Calu3 (cell line): Measurements from ENCODE around the gene SESN3. TPM values are rescaled to one million over a fixed set of nuclear protein-coding genes. Genes with fewer than 3 reads are reported as not detected.

ENCODE experiments used
- BruUV-seq: library from RNA; stranded (reverse); fragments of 400-500 nt; replicated peaks from 2 replicates; lab custom pipeline; 2021; lab: Mats Ljungman, UMichigan
- CTCF ChIA-PET: fragments of 300-600 bp; sonication (Branson Sonifier 250); formaldehyde crosslinking; loops from one replicate; lab custom pipeline; 2022; ENCODE audit warnings: antibody characterized with exemption; lab: Charles Lee
- DNase-seq: peaks from one replicate; pipeline ENCODE4 v3.0.0; 2022
- H3K27ac Mint-ChIP-seq: one replicate; pipeline ENCODE4 v1.8.0; 2022; ENCODE audit warnings: mixed read lengths; ENCODE audit not compliant: unreplicated experiment
- H3K27me3 Mint-ChIP-seq: one replicate; pipeline ENCODE4 v1.8.0; 2022; ENCODE audit warnings: mixed read lengths; ENCODE audit not compliant: unreplicated experiment
- H3K36me3 Mint-ChIP-seq: one replicate; pipeline ENCODE4 v1.8.0; 2022; ENCODE audit warnings: mild to moderate bottlenecking, moderate library complexity, mixed read lengths; ENCODE audit not compliant: insufficient read depth, unreplicated experiment
- H3K4me1 Mint-ChIP-seq: one replicate; pipeline ENCODE4 v1.8.0; 2022; ENCODE audit warnings: mild to moderate bottlenecking, low read depth, mixed read lengths; ENCODE audit not compliant: unreplicated experiment
- H3K4me3 Mint-ChIP-seq: one replicate; pipeline ENCODE4 v1.8.0; 2022; ENCODE audit warnings: mild to moderate bottlenecking, low read depth, moderate library complexity, mixed read lengths; ENCODE audit not compliant: unreplicated experiment
- H3K9me3 Mint-ChIP-seq: one replicate; pipeline ENCODE4 v1.8.0; 2022; ENCODE audit warnings: low read depth, mixed read lengths; ENCODE audit not compliant: unreplicated experiment
- CTCF ChIP-seq: fragments of 200-600 bp; IDR thresholded peaks from one replicate; pipeline ENCODE4 v1.8.0; 2022; ENCODE audit warnings: antibody characterized with exemption; ENCODE audit not compliant: unreplicated experiment
- intact Hi-C: fragments of 100-400 bp; cut with micrococcal nuclease; formaldehyde crosslinking; loops from one replicate; pipeline ENCODE4 v1.10.0; 2022; ENCODE audit not compliant: unreplicated experiment
- total RNA-seq: library from RNA; stranded (reverse); gene quantifications from 2 replicates; pipeline ENCODE4 v1.2.3, GENCODE V29; 2022

SESN3 gene
- total RNA-seq, 1 experiment from 2014 or later: 5.6 TPM

DNA sequence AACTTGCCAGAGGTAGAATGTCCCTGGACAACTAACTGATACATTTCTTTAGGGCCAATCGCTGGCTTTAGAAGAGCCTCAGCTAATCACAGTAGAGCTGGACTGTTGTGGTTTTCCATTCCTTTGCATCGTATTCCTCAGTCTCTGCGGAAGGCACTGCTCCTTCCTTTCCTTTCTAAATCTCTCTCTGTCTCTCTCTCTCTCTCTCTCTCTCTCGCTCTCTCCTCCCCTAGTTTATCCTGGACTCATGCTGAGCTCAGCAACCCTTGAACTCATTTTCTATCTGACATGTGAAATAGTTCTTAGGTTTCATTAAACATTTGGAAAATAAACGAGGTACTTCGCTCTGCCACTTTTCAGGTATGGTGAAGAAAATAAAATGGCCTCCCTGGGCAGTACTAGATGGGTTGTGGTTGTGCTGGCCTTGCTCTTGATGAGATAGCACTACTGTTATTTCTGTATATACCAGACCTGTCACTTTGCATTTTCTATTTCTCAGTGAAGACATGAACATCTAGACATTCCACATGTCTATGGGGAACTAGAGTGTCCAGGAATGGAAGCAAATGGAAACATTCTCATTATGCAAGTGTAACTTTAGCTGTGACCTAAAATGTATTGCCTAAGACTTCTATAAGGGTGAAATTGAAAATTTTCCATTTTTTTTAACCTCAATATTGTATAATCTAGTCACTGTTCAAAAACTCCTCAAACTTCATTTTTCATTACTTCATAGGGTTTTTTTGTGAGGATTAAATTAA, 12.0 kb upstream of the SESN3 start:
- intact Hi-C loops: no loop called here
- Mint-ChIP-seq H3K4me3 (no peak overlapping the region), H3K27me3 (no peaks in the 10 kb centered on the region), H3K27ac (no peak overlapping the region), H3K36me3 (no peaks in the 10 kb centered on the region), H3K9me3 (no peaks in the 10 kb centered on the region), H3K4me1 (no peaks in the 10 kb centered on the region)
- no peak for DNase-seq
- CTCF ChIA-PET: interaction anchor here (1.3 kb wide), 1 partner anchor 12 kb away, joined by 4 read pairs; the partner anchor contains the start of gene SESN3
- BruUV-seq: no TSS peak
- TF ChIP-seq CTCF: no peak

DNA sequence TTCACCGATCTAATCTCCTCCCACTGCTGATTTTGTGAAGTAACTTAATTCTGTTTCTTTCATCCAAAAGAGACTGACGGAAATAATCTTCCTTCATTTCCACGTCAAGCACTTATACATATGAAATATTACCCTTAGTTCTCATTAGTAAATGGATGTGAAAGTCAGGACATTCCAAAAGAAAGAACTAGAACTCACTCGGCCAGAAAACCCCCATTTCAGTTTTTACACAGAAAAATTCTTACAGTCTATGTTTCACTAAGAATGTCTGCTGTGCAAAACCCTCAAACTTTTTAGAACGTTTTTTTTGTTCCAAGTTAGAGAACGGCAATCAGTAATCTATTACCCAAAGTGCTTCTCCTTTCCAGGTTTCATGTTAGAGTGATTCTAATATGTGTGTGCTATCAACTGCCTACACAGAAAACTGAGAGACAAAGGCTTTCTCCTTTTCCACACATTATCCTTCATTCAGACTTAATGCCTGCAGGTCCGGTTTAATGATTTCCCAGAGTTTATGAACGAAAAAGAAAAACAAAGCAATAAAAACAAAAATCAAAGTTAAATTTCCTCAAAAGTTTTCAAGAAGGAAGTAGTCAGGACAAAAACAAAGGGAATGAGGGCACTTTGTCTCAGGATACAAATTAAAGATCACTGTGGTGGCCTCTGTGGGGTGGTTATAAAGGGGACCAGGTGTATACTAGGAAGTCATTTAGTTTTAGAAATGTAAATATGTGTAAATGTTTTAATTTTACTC, 11.3 kb upstream of the SESN3 start:
- intact Hi-C loops: no loop called here
- no peak for DNase-seq
- no peaks in the 10 kb centered on the region for H3K36me3 Mint-ChIP-seq
- no peak for TF ChIP-seq CTCF
- CTCF ChIA-PET: interaction anchor here (0.6 kb wide), 1 partner anchor 11 kb away, joined by 5 read pairs; the partner anchor contains the start of gene SESN3
- no peak overlapping the region for H3K4me3 Mint-ChIP-seq
- no peaks in the 10 kb centered on the region for H3K9me3 Mint-ChIP-seq
- no TSS peak for BruUV-seq
- H3K27ac Mint-ChIP-seq: no peak overlapping the region
- no peaks in the 10 kb centered on the region for H3K4me1 Mint-ChIP-seq
- no peaks in the 10 kb centered on the region for H3K27me3 Mint-ChIP-seq

- intact Hi-C loops: no loop called here
- DNase-seq: no peak
- Mint-ChIP-seq H3K27ac (no peak overlapping the region), H3K27me3 (no peaks in the 10 kb centered on the region), H3K36me3 (no peaks in the 10 kb centered on the region), H3K4me1 (no peaks in the 10 kb centered on the region), H3K9me3 (no peaks in the 10 kb centered on the region), H3K4me3 (no peak overlapping the region)
- CTCF ChIA-PET: interaction anchor here (0.6 kb wide), 1 partner anchor 11 kb away, joined by 5 read pairs; the partner anchor contains the start of gene SESN3
- BruUV-seq: no TSS peak
- no peak for TF ChIP-seq CTCF
These were observed 10.7 kb upstream of the SESN3 start for GRCh38 chr11:95241681-95242081.

DNA sequence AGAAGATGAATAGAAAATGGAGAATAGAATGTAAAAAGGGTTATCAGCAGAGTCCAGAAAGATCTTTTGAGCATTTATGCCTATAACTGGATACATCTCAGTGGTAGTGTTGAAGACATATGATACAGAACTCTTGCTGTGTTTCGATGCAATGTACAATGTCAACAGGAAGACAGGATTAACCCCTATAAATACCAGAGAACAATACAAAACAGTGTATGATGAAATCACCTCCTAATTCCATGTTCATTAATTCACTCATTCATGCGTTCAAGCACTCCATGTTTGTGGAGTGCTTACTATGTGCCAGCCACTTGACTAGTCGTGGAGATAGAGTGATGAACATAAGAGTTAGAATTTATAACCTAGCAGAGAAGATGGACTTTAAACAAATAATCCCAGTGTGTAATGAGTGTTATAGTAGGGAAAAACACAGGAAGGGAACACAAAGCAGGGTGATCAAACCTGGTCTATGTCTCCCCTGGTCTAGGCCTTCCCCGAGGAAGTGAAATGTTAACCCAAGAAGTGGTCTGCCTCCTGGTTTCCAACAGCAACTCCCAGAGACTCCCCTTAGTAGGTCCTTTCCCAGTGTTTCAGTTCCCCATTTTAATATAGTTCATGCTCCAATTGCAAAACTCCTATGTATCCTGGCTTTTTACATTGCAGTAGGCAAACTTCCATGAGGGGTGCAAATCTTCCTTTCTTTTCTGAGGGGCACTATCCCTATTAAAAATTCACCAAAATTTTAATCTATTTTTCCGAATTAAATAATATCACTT, 9.1 kb upstream of the SESN3 start:
- H3K4me1 Mint-ChIP-seq: no peaks in the 10 kb centered on the region
- H3K27ac Mint-ChIP-seq: no peak overlapping the region
- H3K27me3 Mint-ChIP-seq: no peaks in the 10 kb centered on the region
- H3K36me3 Mint-ChIP-seq: no peaks in the 10 kb centered on the region
- no peak for TF ChIP-seq CTCF
- H3K9me3 Mint-ChIP-seq: no peaks in the 10 kb centered on the region
- intact Hi-C loops: loop anchor here (10.0 kb wide), 2 partner anchors 215 to 445 kb away; no protein-coding TSS in a partner anchor
- H3K4me3 Mint-ChIP-seq: no peak overlapping the region
- BruUV-seq: no TSS peak
- CTCF ChIA-PET: no interaction called here
- DNase-seq: no peak
